Erythroblast (primary cell): ENCODE measurements around the gene MMS22L.

Experiments used
- GATA1 ChIP-seq: IDR thresholded peaks from 2 replicates; pipeline ENCODE4 v1.6.1; 2011; ENCODE audit warnings: low read depth, mild to moderate bottlenecking, control low read depth, low read length, moderate library complexity
- POLR2A ChIP-seq: IDR thresholded peaks from 2 replicates; pipeline ENCODE4 v1.6.1; 2011; ENCODE audit warnings: mild to moderate bottlenecking, low read length

DNA sequence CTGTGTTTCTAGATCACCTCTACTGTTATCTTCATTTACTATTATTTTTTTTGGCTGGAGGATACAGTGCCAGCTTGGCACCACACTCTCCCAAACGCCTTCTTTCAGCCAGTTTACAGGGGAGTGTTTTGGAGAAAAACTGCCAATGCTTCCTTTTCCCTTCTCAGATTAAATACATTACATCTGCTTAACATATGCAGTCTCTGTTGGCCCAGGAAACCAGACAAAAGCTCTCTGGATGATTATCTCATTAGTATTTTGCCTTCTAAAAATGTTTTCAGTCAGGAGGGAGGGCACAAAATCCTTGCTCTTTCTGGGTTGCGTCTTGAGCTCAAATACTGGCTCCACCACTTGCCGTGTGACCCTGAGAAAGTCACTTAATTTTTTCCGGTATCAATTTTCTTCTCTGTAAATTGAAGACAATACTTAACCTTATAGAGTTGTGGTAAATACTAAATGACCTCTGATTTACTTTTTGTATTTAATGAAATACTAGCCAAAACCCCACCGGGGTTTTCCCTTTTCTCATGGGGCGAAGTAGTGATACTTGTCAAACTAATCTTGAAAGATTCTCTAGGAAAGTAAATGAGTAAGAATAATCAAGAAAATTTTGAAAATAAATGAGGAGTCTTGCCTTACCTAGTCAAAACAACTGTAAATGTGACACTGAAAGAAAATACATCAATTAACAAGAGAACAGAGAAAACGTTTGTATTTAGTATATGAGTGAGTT lies 146.2 kb downstream of the MMS22L start:
- TF ChIP-seq POLR2A = no peak
- no peak for TF ChIP-seq GATA1
